SU-DHL-6 (cell line): ENCODE data around the gene BATF2.
"Not testable (repeated sequence)": the region's sequence is repeated elsewhere in the genome, so short reads cannot be mapped to it uniquely, and the experiment has no call there.

Experiments
- EZH2phosphoT487 ChIP-seq: fragments of 200-600 bp; sonication (generic), shearing (Covaris generic); conservative IDR thresholded peaks from 2 replicates; pipeline ENCODE4 v1.6.1; 2018; ENCODE audit warnings: mild to moderate bottlenecking, antibody characterized with exemption, low read length, moderate library complexity, mixed read lengths
- TF ChIP-seq, protein P1 (sequence below): fragments of 200-600 bp; sonication (generic); IDR thresholded peaks from one replicate; pipeline ENCODE4 v1.5.1; 2017; ENCODE audit warnings: antibody characterized with exemption, mild to moderate bottlenecking, low read length, moderate library complexity; ENCODE audit not compliant: insufficient read depth, poor library complexity, severe bottlenecking

- TF ChIP-seq EZH2phosphoT487 = not testable (repeated sequence)
- TF ChIP-seq, protein P1, sequence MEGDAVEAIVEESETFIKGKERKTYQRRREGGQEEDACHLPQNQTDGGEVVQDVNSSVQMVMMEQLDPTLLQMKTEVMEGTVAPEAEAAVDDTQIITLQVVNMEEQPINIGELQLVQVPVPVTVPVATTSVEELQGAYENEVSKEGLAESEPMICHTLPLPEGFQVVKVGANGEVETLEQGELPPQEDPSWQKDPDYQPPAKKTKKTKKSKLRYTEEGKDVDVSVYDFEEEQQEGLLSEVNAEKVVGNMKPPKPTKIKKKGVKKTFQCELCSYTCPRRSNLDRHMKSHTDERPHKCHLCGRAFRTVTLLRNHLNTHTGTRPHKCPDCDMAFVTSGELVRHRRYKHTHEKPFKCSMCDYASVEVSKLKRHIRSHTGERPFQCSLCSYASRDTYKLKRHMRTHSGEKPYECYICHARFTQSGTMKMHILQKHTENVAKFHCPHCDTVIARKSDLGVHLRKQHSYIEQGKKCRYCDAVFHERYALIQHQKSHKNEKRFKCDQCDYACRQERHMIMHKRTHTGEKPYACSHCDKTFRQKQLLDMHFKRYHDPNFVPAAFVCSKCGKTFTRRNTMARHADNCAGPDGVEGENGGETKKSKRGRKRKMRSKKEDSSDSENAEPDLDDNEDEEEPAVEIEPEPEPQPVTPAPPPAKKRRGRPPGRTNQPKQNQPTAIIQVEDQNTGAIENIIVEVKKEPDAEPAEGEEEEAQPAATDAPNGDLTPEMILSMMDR = not testable (repeated sequence)
Observed at GRCh38 chr11:64983339-64983738, 13.4 kb downstream of the BATF2 start.
